ENCODE data around the gene PARD3.
A peak's percentile ranks its signal among the peaks of the same experiment; 100 is the strongest.

- TF ChIP-seq TAF1 (IDR thresholded peaks at IDR 0.05; ENCODE audit: low read depth) (no peak), POLR2AphosphoS5 (IDR thresholded peaks at IDR 0.05) (peak; percentile 62), CTCF (IDR thresholded peaks at IDR 0.05; ENCODE audit: poor library complexity, severe bottlenecking) (no peak), EZH2 (IDR thresholded peaks at IDR 0.05; ENCODE audit: borderline replicate concordance, insufficient read depth, low read length, poor library complexity, severe bottlenecking) (no peak)
Observed at GRCh38 chr10:34489973-34490745, 324.9 kb downstream of the PARD3 start.
